ENCODE data around the gene THRA. TPM values are rescaled to one million over a fixed set of nuclear protein-coding genes. Genes with fewer than 3 reads are reported as not detected.

Gene THRA
- polyA plus RNA-seq, 1 experiment: 43.3 TPM

GRCh38 chr17:40099619-40100418 lies 37.1 kb downstream of the THRA start:
- TF ChIP-seq CTCF (IDR thresholded peaks at IDR 0.05; ENCODE audit: insufficient read depth, low read depth, low read length): no peak
- ChIA-PET POLR2A (interaction anchor here (0.6 to 2.0 kb wide), 4 partner anchors 12 to 939 kb away, joined by 3 to 12 read pairs (median 7); no protein-coding TSS in a partner anchor), CTCF (interaction anchor here (1.0 to 7.8 kb wide), 12 partner anchors 12 to 119 kb away, joined by 3 to 84 read pairs (median 7); partner anchors contain the start of gene PSMD3)
- DNase-seq (ENCODE audit: low read depth): no peak
- Histone ChIP-seq H3K36me3 (ENCODE audit: control insufficient read depth, insufficient read depth, low read length) (peaks cover 18% of the 10 kb centered on the region), H3K4me3 (ENCODE audit: low read depth, low read length) (peak overlapping the region; percentile 89), H3K27me3 (ENCODE audit: control insufficient read depth, insufficient read depth, low read length) (no peaks in the 10 kb centered on the region)

- peaks cover 15% of the 10 kb centered on the region for H3K36me3 ChIP-seq (ENCODE audit: control insufficient read depth, insufficient read depth, low read length)
- POLR2A ChIA-PET: interaction anchor here (0.6 to 1.3 kb wide), 4 partner anchors 11 to 939 kb away, joined by 4 to 12 read pairs (median 6); no protein-coding TSS in a partner anchor
- CTCF ChIA-PET: interaction anchor here (1.0 to 7.8 kb wide), 10 partner anchors 12 to 120 kb away, joined by 3 to 84 read pairs (median 6); partner anchors contain the start of gene PSMD3
- no peak for DNase-seq (ENCODE audit: low read depth)
- peak within 1 kb of the TSS; percentile 89 for H3K4me3 ChIP-seq (ENCODE audit: low read depth, low read length)
- TF ChIP-seq CTCF (IDR thresholded peaks at IDR 0.05; ENCODE audit: insufficient read depth, low read depth, low read length): no peak
- no peaks in the 10 kb centered on the region for H3K27me3 ChIP-seq (ENCODE audit: control insufficient read depth, insufficient read depth, low read length)
These were observed 37.6 kb downstream of the THRA start, which contains the start of gene NR1D1 for GRCh38 chr17:40100419-40100668. Gene NR1D1, minus strand, starts transcription at chr17:40100589. Its CDS starts 495 bp downstream, at chr17:40100094.

- DNase-seq (ENCODE audit: low read depth): peak; percentile 95
- Histone ChIP-seq H3K27me3 (ENCODE audit: control insufficient read depth, insufficient read depth, low read length) (no peaks in the 10 kb centered on the region), H3K4me3 (ENCODE audit: low read depth, low read length) (peak overlapping the region; percentile 89), H3K36me3 (ENCODE audit: control insufficient read depth, insufficient read depth, low read length) (peaks cover 12% of the 10 kb centered on the region)
- ChIA-PET POLR2A (interaction anchor here (0.6 to 1.3 kb wide), 4 partner anchors 11 to 938 kb away, joined by 4 to 12 read pairs (median 6); no protein-coding TSS in a partner anchor), CTCF (interaction anchor here (0.5 to 7.8 kb wide), 13 partner anchors 11 to 1596 kb away, joined by 3 to 84 read pairs (median 3); partner anchors contain the start of gene PSMD3)
- no peak for TF ChIP-seq CTCF (IDR thresholded peaks at IDR 0.05; ENCODE audit: insufficient read depth, low read depth, low read length)
These were observed 38.1 kb downstream of the THRA start for GRCh38 chr17:40100669-40101366.

- POLR2A ChIA-PET: no interaction called here
- no peaks in the 10 kb centered on the region for H3K27me3 ChIP-seq (ENCODE audit: control insufficient read depth, insufficient read depth, low read length)
- TF ChIP-seq CTCF (IDR thresholded peaks at IDR 0.05; ENCODE audit: insufficient read depth, low read depth, low read length): no peak
- CTCF ChIA-PET: interaction anchor here (0.5 to 7.8 kb wide), 12 partner anchors 11 to 1595 kb away, joined by 3 to 84 read pairs (median 4); no protein-coding TSS in a partner anchor
- no peak for DNase-seq (ENCODE audit: low read depth)
- peak overlapping the region; percentile 89; the same call in 1 of the 2 replicates for H3K4me3 ChIP-seq (ENCODE audit: low read depth, low read length)
- H3K36me3 ChIP-seq (ENCODE audit: control insufficient read depth, insufficient read depth, low read length): peaks cover 6% of the 10 kb centered on the region
These were observed 38.8 kb downstream of the THRA start for GRCh38 chr17:40101367-40102210.

Data from BJ (cell line).